GM20431 (cell line): ENCODE measurements around the gene OR51M1.
"Not testable (repeated sequence)": the region's sequence is repeated elsewhere in the genome, so short reads cannot be mapped to it uniquely, and the experiment has no call there.

Experiments used
- in situ Hi-C: fragments of 300-500 bp; cut with MseI, MboI; formaldehyde crosslinking; loops from one replicate; pipeline ENCODE4 v1.15.0; 2020; ENCODE audit warnings: low sequenced_read_pairs; ENCODE audit not compliant: unreplicated experiment

The OR51M1 gene, protein sequence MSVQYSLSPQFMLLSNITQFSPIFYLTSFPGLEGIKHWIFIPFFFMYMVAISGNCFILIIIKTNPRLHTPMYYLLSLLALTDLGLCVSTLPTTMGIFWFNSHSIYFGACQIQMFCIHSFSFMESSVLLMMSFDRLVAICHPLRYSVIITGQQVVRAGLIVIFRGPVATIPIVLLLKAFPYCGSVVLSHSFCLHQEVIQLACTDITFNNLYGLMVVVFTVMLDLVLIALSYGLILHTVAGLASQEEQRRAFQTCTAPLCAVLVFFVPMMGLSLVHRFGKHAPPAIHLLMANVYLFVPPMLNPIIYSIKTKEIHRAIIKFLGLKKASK

DNA sequence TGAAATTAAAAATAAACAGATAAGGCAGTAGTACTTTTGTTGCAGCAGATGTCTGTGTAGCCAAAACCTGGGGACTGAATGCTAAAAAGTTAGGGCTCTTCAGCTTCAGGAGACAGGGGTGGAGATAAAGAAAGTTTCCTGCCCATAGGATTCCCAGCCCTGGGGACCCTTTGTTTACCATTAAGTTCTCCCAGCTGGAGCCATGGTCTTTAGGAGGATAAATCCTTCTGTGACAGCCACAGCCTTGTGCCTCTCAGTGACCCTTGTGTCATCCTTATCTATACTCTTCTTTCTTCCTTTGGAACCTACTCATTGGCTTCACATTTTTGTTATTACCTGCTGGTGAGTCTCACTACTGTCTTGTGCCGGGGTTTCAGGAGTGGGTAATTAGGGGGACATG lies at the start of gene OR51M1:
Gene OR51M1, plus strand, starts transcription at position 237 of the 400 bp plus-strand sequence. CDS start 5,587 bp downstream, outside the sequence.
- in situ Hi-C loops: loop anchor here (25.0 kb wide), 1 partner anchor 271 kb away; no protein-coding TSS in a partner anchor

DNA sequence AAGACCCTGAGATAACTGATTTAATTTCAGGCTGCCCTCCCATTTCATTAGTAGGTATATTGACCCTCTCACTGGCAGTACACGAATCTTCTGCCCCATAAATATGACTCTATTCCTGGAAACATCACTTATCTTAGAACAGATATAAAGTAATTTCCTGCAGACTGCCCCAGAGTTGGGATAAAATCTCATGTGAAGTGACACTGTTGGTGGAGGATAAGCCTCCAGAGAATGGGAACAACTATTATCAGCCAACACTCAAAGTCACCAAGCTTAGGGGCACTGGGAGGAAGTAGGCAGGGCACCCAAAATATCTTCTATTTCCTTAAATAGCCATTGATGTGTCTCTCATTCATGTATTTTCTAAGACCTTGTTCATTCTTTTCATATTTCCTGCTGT lies 48.4 kb upstream of the OR51M1 start:
- in situ Hi-C loops: no loop called here

GRCh38 chr11:5336331-5336730 lies 47.3 kb upstream of the OR51M1 start:
- in situ Hi-C loops: no loop called here

GRCh38 chr11:5337253-5337652 lies 46.4 kb upstream of the OR51M1 start:
- in situ Hi-C loops: not testable (repeated sequence)

- in situ Hi-C loops: no loop called here
Observed at GRCh38 chr11:5339771-5340322, 43.8 kb upstream of the OR51M1 start.

GRCh38 chr11:5343474-5344335 lies 39.9 kb upstream of the OR51M1 start, which contains the start of gene OR51B5:
OR51B5 (minus strand) TSS chr11:5343524; CDS start chr11:5343524, 0 bp downstream.
- in situ Hi-C loops: no loop called here

DNA sequence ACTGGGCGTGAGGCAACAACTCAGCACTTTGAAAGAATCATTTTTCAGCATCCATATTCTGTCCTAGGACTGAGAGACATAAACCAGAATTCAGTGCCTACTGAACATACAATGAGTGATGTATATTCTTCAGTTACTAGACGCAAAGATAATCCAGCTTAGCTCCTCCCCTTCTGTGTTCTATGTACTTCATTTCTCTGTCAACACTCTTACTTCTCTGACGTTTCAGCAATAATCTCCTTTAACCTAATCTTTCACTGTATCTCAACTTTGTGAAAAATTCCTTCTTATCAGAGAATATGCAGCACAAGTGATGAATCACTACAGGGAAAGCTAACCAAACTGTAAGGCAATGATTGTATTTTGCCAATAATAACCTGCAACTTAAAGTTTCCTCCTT lies 37.8 kb upstream of the OR51M1 start:
- in situ Hi-C loops: no loop called here

DNA sequence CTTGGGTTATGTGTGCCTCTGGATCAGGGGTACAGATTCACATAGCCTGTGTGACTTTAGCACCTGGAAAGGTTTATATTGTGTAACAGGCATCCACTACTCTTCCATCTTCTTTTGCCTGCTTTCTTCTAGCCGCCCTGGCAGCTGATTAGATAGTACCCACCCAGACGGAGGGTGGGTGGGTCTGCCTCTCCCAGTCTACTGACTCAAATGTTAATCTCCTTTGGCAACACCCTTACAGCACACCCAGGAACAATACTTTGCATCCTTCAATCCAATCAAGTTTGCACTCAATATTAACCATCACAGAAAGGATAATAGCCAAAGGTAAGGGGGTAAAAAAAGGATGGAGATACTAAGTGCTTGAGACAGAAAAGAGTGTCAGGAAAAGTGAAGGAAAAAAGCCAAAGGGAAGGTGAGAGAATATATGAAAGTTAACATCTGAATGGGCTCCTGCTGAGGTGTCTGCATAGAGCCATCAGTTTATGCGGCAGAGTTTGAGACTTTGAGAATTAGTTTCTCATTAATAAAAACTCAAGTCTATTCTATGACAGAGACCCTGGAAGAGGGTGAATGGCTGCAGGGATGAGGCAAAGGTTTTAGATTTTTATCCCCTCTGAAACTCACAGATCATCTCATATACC lies 34.9 kb upstream of the OR51M1 start:
- in situ Hi-C loops: no loop called here

- in situ Hi-C loops: no loop called here
Observed at GRCh38 chr11:5349550-5349949, 34.1 kb upstream of the OR51M1 start.

GRCh38 chr11:5351208-5351607 lies 32.4 kb upstream of the OR51M1 start, which contains the start of gene OR51B6:
OR51B6 (plus strand) TSS chr11:5351508; CDS start chr11:5351508, 0 bp downstream.
- in situ Hi-C loops: loop anchor here (25.0 kb wide), 1 partner anchor 139 kb away; the partner anchor contains the start of gene OR51V1

DNA sequence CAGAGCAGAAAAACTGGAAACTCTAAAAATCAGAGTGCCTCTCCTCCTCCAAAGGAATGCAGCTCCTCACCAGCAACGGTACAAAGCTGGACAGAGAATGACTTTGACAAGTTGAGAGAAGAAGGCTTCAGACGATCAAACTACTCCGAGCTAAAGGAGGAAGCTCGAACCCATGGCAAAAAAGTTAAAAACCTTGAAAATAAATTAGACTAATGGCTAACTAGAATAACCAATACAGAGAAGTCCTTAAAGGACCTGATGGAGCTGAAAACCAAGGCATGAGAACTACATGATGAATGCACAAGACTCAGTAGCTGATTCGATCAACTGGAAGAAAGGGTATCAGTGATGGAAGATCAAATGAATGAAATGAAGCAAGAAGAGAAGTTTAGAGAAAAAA lies 27.6 kb upstream of the OR51M1 start:
- in situ Hi-C loops: loop anchor here (25.0 kb wide), 1 partner anchor 144 kb away; the partner anchor contains the start of gene OR51V1

DNA sequence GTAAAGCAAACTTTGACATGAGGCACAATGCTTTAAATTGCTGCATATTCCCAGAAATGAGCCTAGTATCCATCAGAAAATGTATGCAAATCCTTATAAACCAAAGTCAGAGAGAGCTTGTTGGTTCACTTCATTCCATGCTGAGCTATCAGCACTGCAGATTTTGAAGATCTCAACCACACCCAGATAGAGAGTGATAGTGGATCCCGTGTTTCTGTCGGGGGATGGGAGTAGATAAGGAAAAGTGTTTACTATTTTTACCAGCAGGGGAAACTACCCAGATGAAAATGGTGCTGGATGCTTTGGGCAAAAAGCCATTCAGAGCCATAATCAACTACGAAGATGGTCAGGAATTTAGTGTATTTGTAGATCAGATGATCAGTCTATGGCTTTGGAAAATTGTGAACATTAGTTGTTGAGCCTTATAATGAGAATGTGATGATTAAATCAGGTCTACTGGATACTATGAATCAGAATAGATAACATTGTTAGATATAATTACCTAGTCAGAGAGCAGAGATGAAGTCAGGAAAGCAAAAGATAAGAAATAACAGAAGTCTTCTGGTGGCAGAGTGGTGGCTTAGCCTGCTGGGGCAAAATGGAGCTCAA lies 21.5 kb upstream of the OR51M1 start:
- in situ Hi-C loops: loop anchor here (25.0 kb wide), 1 partner anchor 150 kb away; the partner anchor contains the start of gene OR51V1

DNA sequence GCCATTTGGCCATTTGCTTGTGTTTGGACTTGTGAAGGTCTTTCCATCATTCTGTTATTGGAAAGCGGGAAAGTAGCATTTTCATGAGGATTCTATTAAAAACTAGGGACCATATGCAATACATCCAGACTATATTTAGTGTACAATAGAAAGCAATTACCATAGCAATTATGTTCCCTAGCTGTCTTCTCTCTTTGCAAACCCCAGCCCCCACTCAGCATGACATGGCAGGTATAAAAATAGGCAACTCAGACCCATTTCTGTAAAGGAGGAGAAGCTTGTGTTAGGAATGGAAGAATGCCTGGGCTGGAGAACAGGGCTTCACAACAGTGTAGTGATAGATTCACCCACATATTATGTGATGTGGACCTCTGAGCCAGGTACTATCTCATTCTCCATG lies 19.9 kb upstream of the OR51M1 start:
- in situ Hi-C loops: loop anchor here (25.0 kb wide), 1 partner anchor 151 kb away; the partner anchor contains the start of gene OR51V1

GRCh38 chr11:5364214-5364613 lies 19.4 kb upstream of the OR51M1 start:
- in situ Hi-C loops: loop anchor here (25.0 kb wide), 1 partner anchor 152 kb away; the partner anchor contains the start of gene OR51V1

DNA sequence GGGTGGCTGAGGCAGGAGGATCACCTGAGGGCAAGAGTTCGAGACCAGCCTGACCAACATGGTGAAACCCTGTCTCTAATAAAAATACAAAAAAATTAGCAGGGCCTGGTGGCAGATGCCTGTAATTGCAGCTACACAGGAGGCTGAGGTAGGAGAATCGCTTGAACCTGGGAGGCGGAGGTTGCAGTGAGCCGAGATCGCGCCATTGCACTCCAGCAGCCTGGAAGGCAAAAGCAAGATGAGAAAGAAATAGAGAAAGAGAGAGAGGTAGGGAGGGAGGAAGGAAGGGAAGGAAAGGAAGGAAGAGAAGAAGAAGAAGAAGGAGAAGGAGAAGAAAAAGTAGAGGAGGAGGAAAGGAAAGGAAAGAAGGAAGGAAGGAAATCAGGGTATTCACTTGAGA lies 17.2 kb upstream of the OR51M1 start:
- in situ Hi-C loops: loop anchor here (25.0 kb wide), 1 partner anchor 154 kb away; the partner anchor contains the start of gene OR51V1

- in situ Hi-C loops: loop anchor here (25.0 kb wide), 1 partner anchor 155 kb away; the partner anchor contains the start of gene OR51V1
Observed at GRCh38 chr11:5366856-5367255, 16.8 kb upstream of the OR51M1 start.

- in situ Hi-C loops: loop anchor here (25.0 kb wide), 1 partner anchor 155 kb away; the partner anchor contains the start of gene OR51V1
Observed at GRCh38 chr11:5367448-5368074, 16.1 kb upstream of the OR51M1 start.

GRCh38 chr11:5368502-5369043 lies 15.0 kb upstream of the OR51M1 start:
- in situ Hi-C loops: loop anchor here (25.0 kb wide), 1 partner anchor 156 kb away; the partner anchor contains the start of gene OR51V1
